ENCODE results near the gene CENPS. TPM values are rescaled to one million over a fixed set of nuclear protein-coding genes. Genes with fewer than 3 reads are reported as not detected.

The CENPS gene
- total and polyA plus RNA-seq, 9 of the 15 experiments (the other 6 are each of a cell fraction or from before 2014, with no cell fraction given), result 10.2 to 36.0 (median 26.0) TPM

DNA sequence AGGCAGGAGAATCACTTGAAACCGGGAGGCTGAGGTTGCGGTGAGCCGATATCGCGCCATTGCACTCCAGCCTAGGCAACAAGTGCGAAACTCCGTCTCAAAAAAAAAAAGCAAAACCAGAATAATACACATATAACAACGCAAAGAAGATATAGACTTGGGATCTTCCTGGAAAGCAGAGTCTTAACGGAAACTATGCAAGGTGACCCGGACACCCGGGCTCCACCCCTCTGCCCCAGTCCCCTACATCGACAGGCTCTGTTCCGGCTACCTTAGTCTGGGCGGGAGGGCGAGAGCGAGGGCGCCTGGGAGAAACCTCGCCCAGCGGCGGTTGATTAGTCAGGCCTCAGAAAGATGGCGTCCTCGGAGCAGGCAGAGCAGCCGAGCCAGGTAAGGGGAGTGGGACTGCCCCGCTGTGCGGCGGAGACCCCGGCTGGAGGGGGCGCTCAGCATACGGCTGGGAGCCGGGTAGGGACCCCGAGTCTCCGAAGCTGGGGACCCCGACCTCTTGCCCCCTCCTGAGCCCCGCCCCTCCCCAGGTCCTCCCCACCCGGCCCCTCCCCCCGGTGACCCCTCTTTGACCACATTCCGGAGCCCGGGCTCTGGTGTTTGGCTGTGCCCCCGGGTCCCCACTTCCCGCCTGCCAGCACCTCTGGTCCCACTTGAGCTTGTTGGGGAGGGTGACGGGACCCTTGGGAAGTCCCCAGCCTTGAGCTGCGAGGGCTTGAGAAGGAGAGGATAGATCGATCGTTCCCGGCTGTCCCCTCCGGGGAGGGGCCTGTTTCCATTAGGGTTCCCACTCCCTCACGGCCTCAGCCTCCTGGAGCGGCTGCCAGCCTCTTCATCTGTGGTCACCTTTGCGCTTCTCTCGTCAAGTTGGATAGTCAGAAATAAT is 44.6 kb downstream of the CENPS start, which contains the start of gene PEX14 (continued):
- TF ChIP-seq, protein P1, sequence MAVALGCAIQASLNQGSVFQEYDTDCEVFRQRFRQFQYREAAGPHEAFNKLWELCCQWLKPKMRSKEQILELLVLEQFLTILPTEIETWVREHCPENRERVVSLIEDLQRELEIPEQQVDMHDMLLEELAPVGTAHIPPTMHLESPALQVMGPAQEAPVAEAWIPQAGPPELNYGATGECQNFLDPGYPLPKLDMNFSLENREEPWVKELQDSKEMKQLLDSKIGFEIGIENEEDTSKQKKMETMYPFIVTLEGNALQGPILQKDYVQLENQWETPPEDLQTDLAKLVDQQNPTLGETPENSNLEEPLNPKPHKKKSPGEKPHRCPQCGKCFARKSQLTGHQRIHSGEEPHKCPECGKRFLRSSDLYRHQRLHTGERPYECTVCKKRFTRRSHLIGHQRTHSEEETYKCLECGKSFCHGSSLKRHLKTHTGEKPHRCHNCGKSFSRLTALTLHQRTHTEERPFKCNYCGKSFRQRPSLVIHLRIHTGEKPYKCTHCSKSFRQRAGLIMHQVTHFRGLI (CRISPR knock-in tag; IDR thresholded peaks at IDR 0.05), result peak; percentile 33; the same call in 1 of the 2 replicates
- TF ChIP-seq RREB1 (CRISPR knock-in tag; IDR thresholded peaks at IDR 0.05) (no peak), CREB5 (CRISPR knock-in tag; IDR thresholded peaks at IDR 0.05) (no peak), EP400 (IDR thresholded peaks at IDR 0.05) (peak; percentile 70), RFX7 (CRISPR knock-in tag; IDR thresholded peaks at IDR 0.05) (no peak), EZH2 (IDR thresholded peaks at IDR 0.05; ENCODE audit: borderline replicate concordance, low read depth, low read length) (no peak), NR4A1 (CRISPR knock-in tag; IDR thresholded peaks at IDR 0.05) (no peak), NR4A1 (tag; IDR thresholded peaks at IDR 0.05) (peak; percentile 72; the same call in 1 of the 2 replicates), FOXA1 (IDR thresholded peaks at IDR 0.05; ENCODE audit: borderline replicate concordance) (no peak), ZNF121 (CRISPR knock-in tag; conservative IDR thresholded peaks at IDR 0.05) (no peak), CHCHD3 (CRISPR knock-in tag; IDR thresholded peaks at IDR 0.05) (no peak), SMARCE1 (IDR thresholded peaks at IDR 0.05) (peak; percentile 53), POLR2G (IDR thresholded peaks at IDR 0.05; ENCODE audit: low read depth, low read length) (peak; percentile 94), FOXM1 (IDR thresholded peaks at IDR 0.05; ENCODE audit: low read depth) (peak; percentile 62; the same call in 1 of the 2 replicates), FOXM1 (CRISPR knock-in tag; IDR thresholded peaks at IDR 0.05; ENCODE audit: low read depth) (peak; percentile 83; the same call in 1 of the 2 replicates), ZNF197 (CRISPR knock-in tag; IDR thresholded peaks at IDR 0.05; ENCODE audit: low read depth) (peak; percentile 64; the same call in 1 of the 2 replicates), CTBP1 (IDR thresholded peaks at IDR 0.05; ENCODE audit: borderline replicate concordance) (peak; percentile 15; the same call in 1 of the 2 replicates)
- TF ChIP-seq, protein P2, sequence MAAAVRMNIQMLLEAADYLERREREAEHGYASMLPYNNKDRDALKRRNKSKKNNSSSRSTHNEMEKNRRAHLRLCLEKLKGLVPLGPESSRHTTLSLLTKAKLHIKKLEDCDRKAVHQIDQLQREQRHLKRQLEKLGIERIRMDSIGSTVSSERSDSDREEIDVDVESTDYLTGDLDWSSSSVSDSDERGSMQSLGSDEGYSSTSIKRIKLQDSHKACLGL (CRISPR knock-in tag; IDR thresholded peaks at IDR 0.05; ENCODE audit: borderline replicate concordance, poor library complexity, severe bottlenecking), result no peak

Data from K562 (cell line).